Measurements from ENCODE around the gene CCDC117.

The CCDC117 gene

GRCh38 chr22:28769394-28770085 lies 3.0 kb upstream of the CCDC117 start:
- no peak for DNase-seq (ENCODE audit: low read depth in 4 of 4, low spot score in 1 of 4)

- no peak for DNase-seq (ENCODE audit: low read depth in 4 of 4, low spot score in 1 of 4)
Observed at GRCh38 chr22:28771195-28771791, 1.2 kb upstream of the CCDC117 start.

- DNase-seq (ENCODE audit: low read depth in 4 of 4, low spot score in 1 of 4): no peak
Observed at GRCh38 chr22:28773461-28773867, 969 bp downstream of the CCDC117 start.

GRCh38 chr22:28774378-28774777 lies 1.9 kb downstream of the CCDC117 start:
- DNase-seq (ENCODE audit: low read depth in 4 of 4, low spot score in 1 of 4): no peak

GRCh38 chr22:28779833-28780232 lies 7.3 kb downstream of the CCDC117 start:
- no peak for DNase-seq (ENCODE audit: low read depth in 4 of 4, low spot score in 1 of 4)

GRCh38 chr22:28780296-28780695 lies 7.8 kb downstream of the CCDC117 start:
- DNase-seq (ENCODE audit: low read depth in 4 of 4, low spot score in 1 of 4): no peak

GRCh38 chr22:28783786-28784671 lies 11.5 kb downstream of the CCDC117 start:
- DNase-seq (ENCODE audit: low read depth in 4 of 4, low spot score in 1 of 4): no peak

GRCh38 chr22:28788601-28789000 lies 16.1 kb downstream of the CCDC117 start:
- DNase-seq (ENCODE audit: low read depth in 4 of 4, low spot score in 1 of 4): no peak

- DNase-seq (ENCODE audit: low read depth in 4 of 4, low spot score in 1 of 4): no peak
Observed at GRCh38 chr22:28791124-28791523, 18.6 kb downstream of the CCDC117 start.

GRCh38 chr22:28791841-28792490 lies 19.5 kb downstream of the CCDC117 start:
- DNase-seq (ENCODE audit: low read depth in 4 of 4, low spot score in 1 of 4): no peak

- no peak for DNase-seq (ENCODE audit: low read depth in 4 of 4, low spot score in 1 of 4)
Observed at GRCh38 chr22:28792491-28793383, 20.2 kb downstream of the CCDC117 start.

- DNase-seq (ENCODE audit: low read depth in 4 of 4, low spot score in 1 of 4): no peak
Observed at GRCh38 chr22:28793976-28794584, 21.6 kb downstream of the CCDC117 start.

- no peak for DNase-seq (ENCODE audit: low read depth in 4 of 4, low spot score in 1 of 4)
Observed at GRCh38 chr22:28795071-28795693, 22.7 kb downstream of the CCDC117 start.

GRCh38 chr22:28795932-28796856 lies 23.7 kb downstream of the CCDC117 start:
- no peak for DNase-seq (ENCODE audit: low read depth in 4 of 4, low spot score in 1 of 4)

- DNase-seq (ENCODE audit: low read depth in 4 of 4, low spot score in 1 of 4): no peak
Observed at GRCh38 chr22:28798810-28799605, 26.5 kb downstream of the CCDC117 start.

GRCh38 chr22:28799606-28800307 lies 27.3 kb downstream of the CCDC117 start:
- DNase-seq (ENCODE audit: low read depth in 4 of 4, low spot score in 1 of 4): no peak

Data from stimulated activated CD4-positive, alpha-beta T cell treated with anti-CD3 and anti-CD28 coated beads, Interleukin-1b, Interleukin-23, amount 100 ng/mL, for 24 hours (primary cell).